HEK293T (cell line): ENCODE data around the gene TGM2.
A peak's percentile ranks its signal among the peaks of the same experiment; 100 is the strongest.
"Not testable (repeated sequence)": the region's sequence is repeated elsewhere in the genome, so short reads cannot be mapped to it uniquely, and the experiment has no call there.

ENCODE experiments used
- CTCF ChIA-PET: fragments of 350-600 bp; formaldehyde crosslinking; extraction: SDS; loops from one replicate; lab custom pipeline; 2021; ENCODE audit warnings: antibody characterized with exemption, inconsistent platforms; lab: Yijun Ruan, JAX
- POLR2A ChIA-PET: fragments of 350-600 bp; formaldehyde crosslinking; extraction: SDS; loops from one replicate; lab custom pipeline; 2020; ENCODE audit warnings: antibody characterized with exemption, inconsistent platforms; lab: Yijun Ruan, JAX
- DNase-seq: peaks from one replicate; pipeline ENCODE4 v3.0.0; 2012; ENCODE audit warnings: mixed read lengths; ENCODE audit errors: extremely low spot score
- ARNT ChIP-seq: fragments of 450-650 bp; IDR thresholded peaks from 2 replicates; pipeline ENCODE4 v1.6.1; 2017; ENCODE audit warnings: mild to moderate bottlenecking
- BHLHE40 ChIP-seq: fragments of 450-650 bp; IDR thresholded peaks from 2 replicates; pipeline ENCODE4 v1.6.1; 2016; ENCODE audit warnings: mild to moderate bottlenecking, moderate library complexity, borderline replicate concordance
- CTBP1 ChIP-seq: fragments of 450-650 bp; IDR thresholded peaks from 2 replicates; pipeline ENCODE4 v1.6.1; 2016; ENCODE audit warnings: borderline replicate concordance
- ELF4 ChIP-seq: fragments of 450-650 bp; IDR thresholded peaks from 2 replicates; pipeline ENCODE4 v1.6.1; 2017; ENCODE audit warnings: antibody characterized with exemption
- FOXA1 ChIP-seq: fragments of 450-650 bp; IDR thresholded peaks from 2 replicates; pipeline ENCODE4 v1.6.1; 2016; ENCODE audit warnings: mild to moderate bottlenecking
- FOXK2 ChIP-seq: fragments of 450-650 bp; IDR thresholded peaks from 2 replicates; pipeline ENCODE4 v1.6.1; 2016; ENCODE audit warnings: mild to moderate bottlenecking
- FOXM1 ChIP-seq: fragments of 450-650 bp; IDR thresholded peaks from 2 replicates; pipeline ENCODE4 v1.6.1; 2017; ENCODE audit warnings: mild to moderate bottlenecking, borderline replicate concordance
- HDGF ChIP-seq: fragments of 450-650 bp; IDR thresholded peaks from 2 replicates; pipeline ENCODE4 v1.6.1; 2017; ENCODE audit warnings: antibody characterized with exemption, borderline replicate concordance
- L3MBTL2 ChIP-seq: fragments of 450-650 bp; conservative IDR thresholded peaks from 2 replicates; pipeline ENCODE4 v1.6.1; 2016; ENCODE audit warnings: mild to moderate bottlenecking
- LEF1 ChIP-seq: fragments of 450-650 bp; IDR thresholded peaks from 2 replicates; pipeline ENCODE4 v1.6.1; 2017; ENCODE audit warnings: mild to moderate bottlenecking, borderline replicate concordance
- NFRKB ChIP-seq: fragments of 450-650 bp; IDR thresholded peaks from 2 replicates; pipeline ENCODE4 v1.6.1; 2016; ENCODE audit warnings: mild to moderate bottlenecking, moderate library complexity
- PKNOX1 ChIP-seq: fragments of 450-650 bp; IDR thresholded peaks from 2 replicates; pipeline ENCODE4 v1.6.1; 2016
- SP1 ChIP-seq: fragments of 450-650 bp; IDR thresholded peaks from 2 replicates; pipeline ENCODE4 v1.6.1; 2017
- SUZ12 ChIP-seq: fragments of 450-650 bp; IDR thresholded peaks from 2 replicates; pipeline ENCODE4 v1.6.1; 2016; ENCODE audit warnings: mild to moderate bottlenecking
- TARDBP ChIP-seq: fragments of 450-650 bp; IDR thresholded peaks from 2 replicates; pipeline ENCODE4 v1.6.1; 2016
- ZNF384 ChIP-seq: fragments of 450-650 bp; IDR thresholded peaks from 2 replicates; pipeline ENCODE4 v1.6.1; 2016

TGM2 gene

GRCh38 chr20:38110525-38111178, 54.4 kb downstream of the TGM2 start:
- no peak for DNase-seq
- TF ChIP-seq CTBP1 (no peak), ARNT (no peak), HDGF (no peak), SP1 (no peak), TARDBP (no peak), PKNOX1 (no peak), ZNF384 (no peak), SUZ12 (no peak), L3MBTL2 (no peak), BHLHE40 (no peak), NFRKB (no peak), FOXM1 (no peak), ELF4 (no peak), LEF1 (no peak), FOXA1 (no peak), FOXK2 (no peak)
- POLR2A ChIA-PET: no interaction called here
- CTCF ChIA-PET: interaction anchor here (0.6 kb wide), 1 partner anchor 805 kb away, joined by 4 read pairs; no protein-coding TSS in a partner anchor

- POLR2A ChIA-PET: no interaction called here
- peak; percentile 27 for DNase-seq
- CTCF ChIA-PET: interaction anchor here (0.6 to 1.4 kb wide), 2 partner anchors 36 to 805 kb away, joined by 4 to 6 read pairs; no protein-coding TSS in a partner anchor
- TF ChIP-seq FOXA1: no peak
- TF ChIP-seq SP1: no peak
- TF ChIP-seq PKNOX1: peak; percentile 86
Observed at GRCh38 chr20:38109591-38110524, 55.2 kb downstream of the TGM2 start.

GRCh38 chr20:38108986-38109541, 56.0 kb downstream of the TGM2 start:
- DNase-seq: no peak
- ChIA-PET CTCF (interaction anchor here (1.4 kb wide), 1 partner anchor 36 kb away, joined by 6 read pairs; no protein-coding TSS in a partner anchor), POLR2A (no interaction called here)

GRCh38 chr20:38108438-38108985, 56.6 kb downstream of the TGM2 start:
- ChIA-PET CTCF (interaction anchor here (1.4 kb wide), 1 partner anchor 35 kb away, joined by 6 read pairs; no protein-coding TSS in a partner anchor), POLR2A (no interaction called here)
- TF ChIP-seq FOXM1: no peak
- no peak for TF ChIP-seq SUZ12
- no peak for TF ChIP-seq FOXA1
- no peak for TF ChIP-seq PKNOX1
- no peak for TF ChIP-seq NFRKB
- no peak for TF ChIP-seq SP1
- TF ChIP-seq TARDBP: no peak
- TF ChIP-seq ARNT: no peak
- no peak for TF ChIP-seq ELF4
- TF ChIP-seq HDGF: no peak
- no peak for TF ChIP-seq LEF1
- TF ChIP-seq CTBP1: no peak
- no peak for TF ChIP-seq BHLHE40
- TF ChIP-seq L3MBTL2: no peak
- TF ChIP-seq ZNF384: no peak
- no peak for TF ChIP-seq FOXK2
- no peak for DNase-seq

More at GRCh38 chr20:38108986-38109541, 56.0 kb downstream of the TGM2 start:
- TF ChIP-seq SP1 (no peak), FOXK2 (no peak), HDGF (no peak), FOXA1 (no peak), FOXM1 (no peak), PKNOX1 (0 out of 2 replicates have a peak, but pooled peaks have one; percentile 13)

GRCh38 chr20:38107916-38108315, 57.2 kb downstream of the TGM2 start:
- DNase-seq, CTCF ChIA-PET: not testable (repeated sequence)

GRCh38 chr20:38107386-38107785, 57.7 kb downstream of the TGM2 start:
- POLR2A ChIA-PET, CTCF ChIA-PET: not testable (repeated sequence)

More at GRCh38 chr20:38107916-38108315, 57.2 kb downstream of the TGM2 start:
- POLR2A ChIA-PET: not testable (repeated sequence)

More at GRCh38 chr20:38107386-38107785, 57.7 kb downstream of the TGM2 start:
- DNase-seq: not testable (repeated sequence)
